HCEC 1CT (cell line): ENCODE measurements around the gene RASGRF1.
"Not testable (repeated sequence)": the region's sequence is repeated elsewhere in the genome, so short reads cannot be mapped to it uniquely, and the experiment has no call there.

Experiments used
- DNase-seq: peaks from one replicate; pipeline ENCODE4 v3.0.0-alpha.2; 2017

Gene RASGRF1

GRCh38 chr15:79003301-79003700 lies 87.3 kb downstream of the RASGRF1 start:
- DNase-seq: peak; percentile 71

- no peak for DNase-seq
Measured at GRCh38 chr15:79002581-79002980, 88.0 kb downstream of the RASGRF1 start.

GRCh38 chr15:78999636-79000035 lies 90.9 kb downstream of the RASGRF1 start:
- DNase-seq: no peak

- no peak for DNase-seq
Measured at GRCh38 chr15:78998526-78998925, 92.1 kb downstream of the RASGRF1 start.

GRCh38 chr15:78997981-78998499 lies 92.5 kb downstream of the RASGRF1 start:
- no peak for DNase-seq

GRCh38 chr15:78996894-78997275 lies 93.7 kb downstream of the RASGRF1 start:
- DNase-seq: no peak

GRCh38 chr15:78995921-78996893 lies 94.4 kb downstream of the RASGRF1 start:
- DNase-seq: no peak

- not testable (repeated sequence) for DNase-seq
Measured at GRCh38 chr15:78995161-78995560, 95.4 kb downstream of the RASGRF1 start.

- DNase-seq: no peak
Measured at GRCh38 chr15:78993931-78994530, 96.5 kb downstream of the RASGRF1 start.

GRCh38 chr15:78993257-78993930 lies 97.2 kb downstream of the RASGRF1 start:
- no peak for DNase-seq

GRCh38 chr15:78992416-78993256 lies 97.9 kb downstream of the RASGRF1 start:
- no peak for DNase-seq

GRCh38 chr15:78991879-78992278 lies 98.7 kb downstream of the RASGRF1 start:
- no peak for DNase-seq

- no peak for DNase-seq
Measured at GRCh38 chr15:78991476-78991875, 99.1 kb downstream of the RASGRF1 start.

GRCh38 chr15:78990278-78990677 lies 100.3 kb downstream of the RASGRF1 start:
- no peak for DNase-seq

- no peak for DNase-seq
Measured at GRCh38 chr15:78989701-78990240, 100.8 kb downstream of the RASGRF1 start.

GRCh38 chr15:78988361-78988911 lies 102.1 kb downstream of the RASGRF1 start:
- peak; percentile 99 for DNase-seq

GRCh38 chr15:78987556-78988360 lies 102.8 kb downstream of the RASGRF1 start:
- no peak for DNase-seq

- no peak for DNase-seq
Measured at GRCh38 chr15:78985859-78986475, 104.6 kb downstream of the RASGRF1 start.

GRCh38 chr15:78984041-78984440 lies 106.5 kb downstream of the RASGRF1 start:
- DNase-seq: no peak

GRCh38 chr15:78983146-78983918 lies 107.2 kb downstream of the RASGRF1 start:
- no peak for DNase-seq
